Measurements from ENCODE around the gene ADAMTSL4. TPM values are rescaled to one million over a fixed set of nuclear protein-coding genes. Genes with fewer than 3 reads are reported as not detected.

ADAMTSL4 gene
- total and polyA plus RNA-seq, 2 of the 8 experiments (the other 6 are each of a cell fraction or from before 2014, with no cell fraction given): 4.2 to 5.4 TPM

- Histone ChIP-seq H4K91ac (replicated peaks; ENCODE audit: insufficient read length, low read length) (peak overlapping the region; percentile 16), H3K79me2 (ENCODE audit: control insufficient read depth in 1 of 2, insufficient read depth in 2 of 2, low read length in 2 of 2) (peaks cover 5 to 72% of the 10 kb centered on the region in 2 experiments; a peak in 3 of 4 replicates), H2BK15ac (ENCODE audit: low read length) (0 out of 2 replicates have a peak overlapping the region, but pooled peaks have one; percentile 5), H2BK5ac (ENCODE audit: low read depth, low read length) (peak overlapping the region; percentile 94), H3K79me1 (ENCODE audit: low read depth, low read length) (no peaks in the 10 kb centered on the region; the same call in 1 of the 2 replicates), H4K5ac (ENCODE audit: insufficient read length, low read depth, low read length) (peak overlapping the region; percentile 0), H2AK5ac (ENCODE audit: low read depth, low read length) (peak overlapping the region; percentile 95), H3K27me3 (replicated peaks in 1 of 4; ENCODE audit: control insufficient read depth in 3 of 4, extremely low read depth in 1 of 4, insufficient read depth in 3 of 4, low read length in 3 of 4) (no peaks in the 10 kb centered on the region), H2BK120ac (replicated peaks; ENCODE audit: low read depth, low read length) (no peak overlapping the region), H3K9me3 (ENCODE audit: insufficient read depth in 2 of 2, low read depth in 1 of 2, low read length in 1 of 2) (no peaks in the 10 kb centered on the region), H3K23ac (ENCODE audit: insufficient read length) (no peak overlapping the region), H2AFZ (ENCODE audit: low read length) (no peak overlapping the region), H3K4me1 (replicated peaks in 1 of 4; ENCODE audit: control insufficient read depth in 3 of 4, insufficient read depth in 4 of 4, low read length in 3 of 4) (peaks cover 19 to 38% (median 21%) of the 10 kb centered on the region in 4 experiments), H3K56ac (replicated peaks; ENCODE audit: insufficient read length, low read depth, low read length) (no peak overlapping the region), H3K27ac (ENCODE audit: low read depth, low read length) (peak overlapping the region; percentile 89), H2BK20ac (ENCODE audit: low read length) (no peak overlapping the region), H2BK12ac (ENCODE audit: low read depth, low read length) (peak overlapping the region; percentile 96; the same call in 1 of the 2 replicates), H3K14ac (ENCODE audit: insufficient read length) (no peak overlapping the region), H4K8ac (ENCODE audit: extremely low read depth, insufficient read depth, low read length) (no peak overlapping the region), H4K20me1 (replicated peaks in 1 of 2; ENCODE audit: control insufficient read depth in 1 of 2, insufficient read depth in 2 of 2, low read length in 2 of 2) (peaks cover 0 to 4% of the 10 kb centered on the region in 2 experiments), H3K36me3 (ENCODE audit: control insufficient read depth in 2 of 4, insufficient read depth in 4 of 4, low read length in 3 of 4) (peaks cover 0 to 19% (median 9%) of the 10 kb centered on the region in 4 experiments; a peak in 4 of 8 replicates), H3K4me3 (ENCODE audit: extremely low read depth in 1 of 4, insufficient read depth in 2 of 4, low read depth in 3 of 4, low read length in 4 of 4) (peak overlapping the region in 2 of 4 experiments; percentile 11 to 51; a peak in 3 of 8 replicates), H3K4ac (replicated peaks; ENCODE audit: insufficient read length, low read depth, low read length) (peak overlapping the region; percentile 25), H3K9ac (replicated peaks in 1 of 4; ENCODE audit: extremely low read depth in 1 of 4, low read depth in 3 of 4, low read length in 3 of 4) (peak overlapping the region; percentile 1 to 82 (median 65); a peak in 6 of 7 replicates), H3K4me2 (ENCODE audit: insufficient read depth in 1 of 2, low read depth in 2 of 2, low read length in 2 of 2) (peak overlapping the region; percentile 73 to 75), H3K23me2 (ENCODE audit: low read depth, low read length) (no peaks in the 10 kb centered on the region), H3K18ac (ENCODE audit: extremely low read depth, low read length) (no peak overlapping the region)
- ChIA-PET POLR2A (ENCODE audit: partially characterized antibody) (interaction anchor here (0.9 to 43.7 kb wide), 10 partner anchors 9 to 226 kb away, joined by 3 to 1380 read pairs (median 6); partner anchors contain the start of genes ADAMTSL4, ENSA, GOLPH3L and MCL1), CTCF (ENCODE audit: partially characterized antibody) (interaction anchor here (0.6 to 13.7 kb wide), 6 partner anchors 10 to 290 kb away, joined by 3 to 210 read pairs (median 5); partner anchors contain the start of gene MCL1)
- DNase-seq (ENCODE audit: low read depth in 1 of 2, low spot score in 2 of 2) (no peak), FAIRE-seq (no peak)
- peak in 1 of 2 experiments; percentile 89; a peak in 1 of 3 replicates for TF ChIP-seq POLR2A (IDR thresholded peaks at IDR 0.05; ENCODE audit: control extremely low read depth in 1 of 2, low read depth in 2 of 2, low read length in 2 of 2)
- TF ChIP-seq SRF (IDR thresholded peaks at IDR 0.05; ENCODE audit: low read depth, low read length): no peak
These were observed 19.4 kb downstream of the ADAMTSL4 start for GRCh38 chr1:150568594-150568966.
